ENCODE data around the gene KDM4C. TPM values are rescaled to one million over a fixed set of nuclear protein-coding genes. Genes with fewer than 3 reads are reported as not detected.
A peak's percentile ranks its signal among the peaks of the same experiment; 100 is the strongest.

The KDM4C gene
- total RNA-seq, 1 experiment from 2014 or later: 17.0 TPM

- peak in 1 of 2 experiments; percentile 2 for DNase-seq
Measured at GRCh38 chr9:7103771-7104170, 346.0 kb downstream of the KDM4C start.

GRCh38 chr9:7104625-7105024 lies 346.9 kb downstream of the KDM4C start:
- Histone ChIP-seq H3K4me3 (no peak overlapping the region), H3K36me3 (no peaks in the 10 kb centered on the region), H3K4me1 (no peaks in the 10 kb centered on the region), H3K27me3 (no peaks in the 10 kb centered on the region), H3K27ac (no peak overlapping the region), H3K9me3 (replicated peaks) (no peaks in the 10 kb centered on the region)
- DNase-seq: no peak

More at GRCh38 chr9:7103771-7104170, 346.0 kb downstream of the KDM4C start:
- Histone ChIP-seq H3K27ac (no peak overlapping the region), H3K27me3 (no peaks in the 10 kb centered on the region), H3K36me3 (no peaks in the 10 kb centered on the region), H3K4me1 (no peaks in the 10 kb centered on the region), H3K9me3 (replicated peaks) (no peaks in the 10 kb centered on the region), H3K4me3 (no peak overlapping the region)

GRCh38 chr9:7105095-7105494 lies 347.3 kb downstream of the KDM4C start:
- no peak overlapping the region for H3K4me3 ChIP-seq
- H3K9me3 ChIP-seq (replicated peaks): no peaks in the 10 kb centered on the region
- H3K4me1 ChIP-seq: no peaks in the 10 kb centered on the region
- H3K27me3 ChIP-seq: no peaks in the 10 kb centered on the region
- no peak overlapping the region for H3K27ac ChIP-seq
- DNase-seq: no peak
- no peaks in the 10 kb centered on the region for H3K36me3 ChIP-seq

GRCh38 chr9:7108936-7109335 lies 351.2 kb downstream of the KDM4C start:
- Histone ChIP-seq H3K27me3 (no peaks in the 10 kb centered on the region), H3K36me3 (no peaks in the 10 kb centered on the region), H3K9me3 (replicated peaks) (no peaks in the 10 kb centered on the region), H3K4me3 (no peak overlapping the region), H3K27ac (no peak overlapping the region), H3K4me1 (no peaks in the 10 kb centered on the region)
- DNase-seq: no peak

GRCh38 chr9:7111413-7111812 lies 353.6 kb downstream of the KDM4C start:
- no peak overlapping the region for H3K4me3 ChIP-seq
- no peaks in the 10 kb centered on the region for H3K4me1 ChIP-seq
- DNase-seq: no peak
- H3K27ac ChIP-seq: no peak overlapping the region
- no peaks in the 10 kb centered on the region for H3K36me3 ChIP-seq
- no peaks in the 10 kb centered on the region for H3K9me3 ChIP-seq (replicated peaks)
- H3K27me3 ChIP-seq: no peaks in the 10 kb centered on the region

GRCh38 chr9:7115606-7116005 lies 357.8 kb downstream of the KDM4C start:
- H3K36me3 ChIP-seq: no peaks in the 10 kb centered on the region
- H3K4me3 ChIP-seq: no peak overlapping the region
- peak; percentile 4 to 37 for DNase-seq
- H3K9me3 ChIP-seq (replicated peaks): no peaks in the 10 kb centered on the region
- H3K4me1 ChIP-seq: no peaks in the 10 kb centered on the region
- H3K27ac ChIP-seq: no peak overlapping the region
- no peaks in the 10 kb centered on the region for H3K27me3 ChIP-seq

GRCh38 chr9:7117676-7118561 lies 360.1 kb downstream of the KDM4C start:
- H3K9me3 ChIP-seq (replicated peaks): no peaks in the 10 kb centered on the region
- no peaks in the 10 kb centered on the region for H3K27me3 ChIP-seq
- H3K36me3 ChIP-seq: no peaks in the 10 kb centered on the region
- no peak overlapping the region for H3K4me3 ChIP-seq
- no peak overlapping the region for H3K27ac ChIP-seq
- no peak for DNase-seq
- no peaks in the 10 kb centered on the region for H3K4me1 ChIP-seq

- no peaks in the 10 kb centered on the region for H3K4me1 ChIP-seq
- H3K27ac ChIP-seq: no peak overlapping the region
- DNase-seq: no peak
- H3K4me3 ChIP-seq: no peak overlapping the region
- no peaks in the 10 kb centered on the region for H3K36me3 ChIP-seq
- no peaks in the 10 kb centered on the region for H3K27me3 ChIP-seq
- no peaks in the 10 kb centered on the region for H3K9me3 ChIP-seq (replicated peaks)
Measured at GRCh38 chr9:7118633-7119032, 360.9 kb downstream of the KDM4C start.

- no peaks in the 10 kb centered on the region for H3K9me3 ChIP-seq (replicated peaks)
- no peak for DNase-seq
- no peaks in the 10 kb centered on the region for H3K36me3 ChIP-seq
- H3K4me1 ChIP-seq: no peaks in the 10 kb centered on the region
- H3K4me3 ChIP-seq: no peak overlapping the region
- no peaks in the 10 kb centered on the region for H3K27me3 ChIP-seq
- no peak overlapping the region for H3K27ac ChIP-seq
Measured at GRCh38 chr9:7119612-7120011, 361.8 kb downstream of the KDM4C start.

GRCh38 chr9:7121055-7121454 lies 363.3 kb downstream of the KDM4C start:
- Histone ChIP-seq H3K27ac (no peak overlapping the region), H3K36me3 (no peaks in the 10 kb centered on the region), H3K9me3 (replicated peaks) (no peaks in the 10 kb centered on the region), H3K4me1 (no peaks in the 10 kb centered on the region), H3K4me3 (no peak overlapping the region), H3K27me3 (no peaks in the 10 kb centered on the region)
- no peak for DNase-seq

- Histone ChIP-seq H3K4me1 (no peaks in the 10 kb centered on the region), H3K36me3 (no peaks in the 10 kb centered on the region), H3K27ac (no peak overlapping the region), H3K4me3 (no peak overlapping the region), H3K27me3 (no peaks in the 10 kb centered on the region), H3K9me3 (replicated peaks) (no peaks in the 10 kb centered on the region)
- no peak for DNase-seq
Measured at GRCh38 chr9:7121664-7122063, 363.9 kb downstream of the KDM4C start.

- Histone ChIP-seq H3K36me3 (no peaks in the 10 kb centered on the region), H3K4me3 (no peak overlapping the region), H3K9me3 (replicated peaks) (no peaks in the 10 kb centered on the region), H3K4me1 (no peaks in the 10 kb centered on the region), H3K27me3 (no peaks in the 10 kb centered on the region), H3K27ac (no peak overlapping the region)
- no peak for DNase-seq
Measured at GRCh38 chr9:7123743-7124142, 366.0 kb downstream of the KDM4C start.

GRCh38 chr9:7125231-7125630 lies 367.5 kb downstream of the KDM4C start:
- DNase-seq: no peak
- no peaks in the 10 kb centered on the region for H3K9me3 ChIP-seq (replicated peaks)
- no peak overlapping the region for H3K4me3 ChIP-seq
- no peaks in the 10 kb centered on the region for H3K36me3 ChIP-seq
- H3K4me1 ChIP-seq: no peaks in the 10 kb centered on the region
- no peak overlapping the region for H3K27ac ChIP-seq
- no peaks in the 10 kb centered on the region for H3K27me3 ChIP-seq

GRCh38 chr9:7129391-7129790 lies 371.6 kb downstream of the KDM4C start:
- H3K27me3 ChIP-seq: no peaks in the 10 kb centered on the region
- no peaks in the 10 kb centered on the region for H3K9me3 ChIP-seq (replicated peaks)
- no peak for DNase-seq
- H3K4me3 ChIP-seq: no peak overlapping the region
- H3K36me3 ChIP-seq: no peaks in the 10 kb centered on the region
- no peaks in the 10 kb centered on the region for H3K4me1 ChIP-seq
- H3K27ac ChIP-seq: no peak overlapping the region

- DNase-seq: no peak
- Histone ChIP-seq H3K27ac (no peak overlapping the region), H3K36me3 (no peaks in the 10 kb centered on the region)
Measured at GRCh38 chr9:7130266-7130820, 372.6 kb downstream of the KDM4C start.

GRCh38 chr9:7132605-7133004 lies 374.8 kb downstream of the KDM4C start:
- DNase-seq: no peak
- no peaks in the 10 kb centered on the region for H3K36me3 ChIP-seq
- H3K9me3 ChIP-seq (replicated peaks): no peaks in the 10 kb centered on the region
- no peaks in the 10 kb centered on the region for H3K4me1 ChIP-seq
- no peak overlapping the region for H3K4me3 ChIP-seq
- no peak overlapping the region for H3K27ac ChIP-seq
- H3K27me3 ChIP-seq: no peaks in the 10 kb centered on the region

More at GRCh38 chr9:7130266-7130820, 372.6 kb downstream of the KDM4C start:
- no peaks in the 10 kb centered on the region for H3K4me1 ChIP-seq
- no peaks in the 10 kb centered on the region for H3K9me3 ChIP-seq (replicated peaks)
- no peaks in the 10 kb centered on the region for H3K27me3 ChIP-seq
- H3K4me3 ChIP-seq: no peak overlapping the region

Data from SJCRH30 (cell line).